ENCODE measurements around the gene OGDH. TPM values are rescaled to one million over a fixed set of nuclear protein-coding genes. Genes with fewer than 3 reads are reported as not detected.

Gene OGDH
- total RNA-seq, 1 experiment from 2014 or later: 69.1 TPM

- Histone ChIP-seq H3K36me3 (ENCODE audit: control insufficient read depth in 1 of 2, insufficient read depth in 2 of 2, low read length in 2 of 2) (peaks cover 0 to 3% of the 10 kb centered on the region in 2 experiments; a peak in 1 of 4 replicates), H3K9me2 (ENCODE audit: insufficient read depth) (no peaks in the 10 kb centered on the region), H3K4me2 (ENCODE audit: low read length) (no peak overlapping the region), H3K79me2 (ENCODE audit: insufficient read depth, low read length) (no peaks in the 10 kb centered on the region), H4K20me1 (ENCODE audit: insufficient read depth) (no peaks in the 10 kb centered on the region), H3K9me3 (ENCODE audit: control insufficient read depth in 1 of 2, insufficient read depth in 1 of 2, low read depth in 1 of 2, low read length in 2 of 2) (no peaks in the 10 kb centered on the region), H3K27me3 (ENCODE audit: insufficient read depth, low read length) (no peaks in the 10 kb centered on the region), H3K4me3 (replicated peaks in 1 of 2; ENCODE audit: low read depth in 1 of 2, low read length in 2 of 2) (no peak overlapping the region), H2AFZ (ENCODE audit: low read depth, low read length, poor library complexity, severe bottlenecking) (no peak overlapping the region), H3K4me1 (ENCODE audit: control insufficient read depth in 1 of 2, insufficient read depth in 2 of 2, low read length in 2 of 2) (peaks cover 7 to 15% of the 10 kb centered on the region in 2 experiments), H3K9ac (ENCODE audit: low read length) (no peak overlapping the region), H3K27ac (ENCODE audit: low read depth, low read length) (no peak overlapping the region)
- POLR2A ChIA-PET: interaction anchor here (0.7 to 1.0 kb wide), 2 partner anchors 30 to 40 kb away, joined by 3 to 4 read pairs; no protein-coding TSS in a partner anchor
- intact Hi-C loops (cut with micrococcal nuclease): no loop called here
- CTCF ChIA-PET: no interaction called here
- TF ChIP-seq TCF7L2 (IDR thresholded peaks at IDR 0.05; ENCODE audit: borderline replicate concordance, extremely low read depth, insufficient read depth, insufficient read length) (no peak), ZFX (IDR thresholded peaks at IDR 0.05) (no peak), EGR1 (IDR thresholded peaks at IDR 0.05; ENCODE audit: low read depth) (no peak), CBX3 (IDR thresholded peaks at IDR 0.05; ENCODE audit: low read depth) (no peak)
- no TSS peak for BruUV-seq (replicated peaks)
- RAD21 ChIA-PET (ENCODE audit: low non-redundant PET in 1 of 2, low total read pairs in 2 of 2, uncharacterized antibody in 2 of 2, unreplicated experiment in 2 of 2): no interaction called here
- DNase-seq (ENCODE audit: low read depth, low spot score) (no peak), ATAC-seq (no peak)
Measured at GRCh38 chr7:44689427-44689826, 83.0 kb downstream of the OGDH start.

GRCh38 chr7:44693641-44694313 is 87.3 kb downstream of the OGDH start:
- no peaks in the 10 kb centered on the region for H3K27me3 ChIP-seq (ENCODE audit: insufficient read depth, low read length)
- no peaks in the 10 kb centered on the region for H3K9me2 ChIP-seq (ENCODE audit: insufficient read depth)
- RAD21 ChIA-PET (ENCODE audit: low non-redundant PET in 1 of 2, low total read pairs in 2 of 2, uncharacterized antibody in 2 of 2, unreplicated experiment in 2 of 2): interaction anchor here (0.6 to 1.0 kb wide), 2 partner anchors 17 to 22 kb away, joined by 3 to 8 read pairs; no protein-coding TSS in a partner anchor
- H2AFZ ChIP-seq (ENCODE audit: low read depth, low read length, poor library complexity, severe bottlenecking): no peak overlapping the region
- H3K9me3 ChIP-seq (ENCODE audit: control insufficient read depth in 1 of 2, insufficient read depth in 1 of 2, low read depth in 1 of 2, low read length in 2 of 2): no peaks in the 10 kb centered on the region
- POLR2A ChIA-PET: no interaction called here
- DNase-seq (ENCODE audit: low read depth, low spot score): peak; percentile 28
- no TSS peak for BruUV-seq (replicated peaks)
- peak overlapping the region in 1 of 2 experiments; percentile 25; a peak in 1 of 4 replicates for H3K4me3 ChIP-seq (replicated peaks in 1 of 2; ENCODE audit: low read depth in 1 of 2, low read length in 2 of 2)
- peak overlapping the region; percentile 21; the same call in 1 of the 2 replicates for H3K9ac ChIP-seq (ENCODE audit: low read length)
- peaks cover 13 to 24% of the 10 kb centered on the region in 2 experiments; a peak in 3 of 4 replicates for H3K36me3 ChIP-seq (ENCODE audit: control insufficient read depth in 1 of 2, insufficient read depth in 2 of 2, low read length in 2 of 2)
- CTCF ChIA-PET: no interaction called here
- H3K27ac ChIP-seq (ENCODE audit: low read depth, low read length): peak overlapping the region; percentile 1; the same call in 1 of the 2 replicates
- no peaks in the 10 kb centered on the region for H3K79me2 ChIP-seq (ENCODE audit: insufficient read depth, low read length)
- intact Hi-C loops (cut with micrococcal nuclease): no loop called here
- no peaks in the 10 kb centered on the region for H4K20me1 ChIP-seq (ENCODE audit: insufficient read depth)
- ATAC-seq: peak; percentile 96
- H3K4me1 ChIP-seq (ENCODE audit: control insufficient read depth in 1 of 2, insufficient read depth in 2 of 2, low read length in 2 of 2): peaks cover 10 to 20% of the 10 kb centered on the region in 2 experiments
- peak overlapping the region; percentile 69 for H3K4me2 ChIP-seq (ENCODE audit: low read length)
- TF ChIP-seq SP1 (IDR thresholded peaks at IDR 0.05; ENCODE audit: low read depth): no peak
- no peak for TF ChIP-seq ZNF274 (IDR thresholded peaks at IDR 0.05; ENCODE audit: low read depth, low read length)
- no peak for TF ChIP-seq CEBPB (IDR thresholded peaks at IDR 0.05; ENCODE audit: low read depth)
- no peak for TF ChIP-seq ZBTB33 (IDR thresholded peaks at IDR 0.05; ENCODE audit: extremely low read depth, insufficient replicate concordance, low read length)
- TF ChIP-seq FOSL1 (IDR thresholded peaks at IDR 0.05; ENCODE audit: low read depth): peak; percentile 36; the same call in 1 of the 2 replicates
- TF ChIP-seq YY1 (IDR thresholded peaks at IDR 0.05; ENCODE audit: extremely low read depth, insufficient replicate concordance, low read depth, low read length): no peak
- peak; percentile 19; the same call in 1 of the 2 replicates for TF ChIP-seq JUND (IDR thresholded peaks at IDR 0.05)
- TF ChIP-seq EZH2 (IDR thresholded peaks at IDR 0.05): no peak
- TF ChIP-seq RAD21 (IDR thresholded peaks at IDR 0.05; ENCODE audit: low read depth): no peak
- TF ChIP-seq TCF7L2 (IDR thresholded peaks at IDR 0.05; ENCODE audit: borderline replicate concordance, extremely low read depth, insufficient read depth, insufficient read length): no peak
- no peak for TF ChIP-seq ZFX (IDR thresholded peaks at IDR 0.05)
- no peak for TF ChIP-seq SIN3A (IDR thresholded peaks at IDR 0.05; ENCODE audit: low read depth)
- TF ChIP-seq ELF1 (IDR thresholded peaks at IDR 0.05; ENCODE audit: borderline replicate concordance, low read depth): no peak

Data from HCT116 (cell line).